Lower lobe of right lung (tissue), 2 donors: ENCODE results near the gene TANGO6. TPM values are rescaled to one million over a fixed set of nuclear protein-coding genes. Genes with fewer than 3 reads are reported as not detected.

Source experiments
- ATAC-seq, 2 donors: fragments of 200-7000 bp; cut with Tn5 transposase; one replicate each; pipeline ENCODE4 v1.9.1; 2020 to 2022; ENCODE audit warnings: mild to moderate bottlenecking in 2 of 2, moderate library complexity in 2 of 2
- DNase-seq: peaks from one replicate; pipeline ENCODE4 v3.0.0-alpha.2; 2020
- H3K27ac ChIP-seq: fragments of 200-600 bp; one replicate; pipeline ENCODE4 v1.8.0; 2022
- H3K27me3 ChIP-seq: fragments of 200-600 bp; one replicate; pipeline ENCODE4 v1.8.0; 2022; ENCODE audit warnings: low read depth
- H3K36me3 ChIP-seq: fragments of 200-600 bp; one replicate; pipeline ENCODE4 v1.8.0; 2022; ENCODE audit warnings: mild to moderate bottlenecking
- H3K4me1 ChIP-seq: fragments of 200-600 bp; one replicate; pipeline ENCODE4 v1.8.0; 2022
- H3K4me3 ChIP-seq: fragments of 200-600 bp; one replicate; pipeline ENCODE4 v1.8.0; 2022; ENCODE audit warnings: mild to moderate bottlenecking
- H3K9me3 ChIP-seq: fragments of 200-600 bp; one replicate; pipeline ENCODE4 v1.8.0; 2022
- CTCF ChIP-seq: fragments of 200-600 bp; IDR thresholded peaks from one replicate; pipeline ENCODE4 v1.8.0; 2022; ENCODE audit warnings: antibody characterized with exemption, mild to moderate bottlenecking
- intact Hi-C: fragments of 100-400 bp; cut with DNase I; formaldehyde crosslinking; loops from one replicate; pipeline ENCODE4 v1.11.0; 2022
- total RNA-seq: library from RNA; stranded (reverse); fragmentation: NEBNext Ultra II Directional; extraction: Animal tissue kit (Norgen Biotek cat#: 25700); gene quantifications from one replicate; pipeline ENCODE4 v1.2.1, GENCODE V29; 2021
- donor health status: DM: no; HTN: yes; CAD: no; lungs with severe emphysema.

The TANGO6 gene
- total RNA-seq, 1 donor from 2014 or later: 20.4 TPM

GRCh38 chr16:68806981-68807380 is 36.4 kb upstream of the TANGO6 start:
- no peaks in the 10 kb centered on the region for H3K9me3 ChIP-seq
- intact Hi-C loops: no loop called here
- H3K4me3 ChIP-seq: no peak overlapping the region
- TF ChIP-seq CTCF: no peak
- peaks cover 23% of the 10 kb centered on the region for H3K36me3 ChIP-seq
- H3K27me3 ChIP-seq: no peaks in the 10 kb centered on the region
- DNase-seq (no peak), ATAC-seq (no peak)
- no peaks in the 10 kb centered on the region for H3K4me1 ChIP-seq
- H3K27ac ChIP-seq: no peak overlapping the region

- H3K4me1 ChIP-seq: no peaks in the 10 kb centered on the region
- no peak for ATAC-seq
- no peak overlapping the region for H3K4me3 ChIP-seq
- H3K27me3 ChIP-seq: no peaks in the 10 kb centered on the region
- no peaks in the 10 kb centered on the region for H3K9me3 ChIP-seq
- TF ChIP-seq CTCF: no peak
- intact Hi-C loops: no loop called here
- no peak for DNase-seq
- H3K36me3 ChIP-seq: peaks cover 51% of the 10 kb centered on the region
- no peak overlapping the region for H3K27ac ChIP-seq
These were observed 28.8 kb upstream of the TANGO6 start for GRCh38 chr16:68814516-68814915.

GRCh38 chr16:68823401-68824135 is 19.8 kb upstream of the TANGO6 start:
- H3K36me3 ChIP-seq: peaks cover 16% of the 10 kb centered on the region
- no peak for TF ChIP-seq CTCF
- no peaks in the 10 kb centered on the region for H3K27me3 ChIP-seq
- DNase-seq: no peak
- ATAC-seq: no peak
- no peak overlapping the region for H3K4me3 ChIP-seq
- intact Hi-C loops: no loop called here
- no peak overlapping the region for H3K27ac ChIP-seq
- H3K4me1 ChIP-seq: no peaks in the 10 kb centered on the region
- H3K9me3 ChIP-seq: no peaks in the 10 kb centered on the region

- ATAC-seq (no peak), DNase-seq (no peak)
- Histone ChIP-seq H3K4me3 (no peak overlapping the region), H3K4me1 (no peaks in the 10 kb centered on the region), H3K9me3 (no peaks in the 10 kb centered on the region), H3K27me3 (no peaks in the 10 kb centered on the region), H3K36me3 (peaks cover 16% of the 10 kb centered on the region), H3K27ac (no peak overlapping the region)
- no peak for TF ChIP-seq CTCF
- intact Hi-C loops: no loop called here
These were observed 17.9 kb upstream of the TANGO6 start for GRCh38 chr16:68825427-68825826.

- no peak for ATAC-seq
- H3K27ac ChIP-seq: no peak overlapping the region
- DNase-seq: no peak
- no peak for TF ChIP-seq CTCF
- H3K27me3 ChIP-seq: no peaks in the 10 kb centered on the region
- peaks cover 11% of the 10 kb centered on the region for H3K36me3 ChIP-seq
- no peaks in the 10 kb centered on the region for H3K4me1 ChIP-seq
- no peak overlapping the region for H3K4me3 ChIP-seq
- H3K9me3 ChIP-seq: no peaks in the 10 kb centered on the region
- intact Hi-C loops: no loop called here
These were observed 16.7 kb upstream of the TANGO6 start for GRCh38 chr16:68826652-68827051.
